Skeletal muscle tissue (tissue), 4 donors: ENCODE measurements around the gene LYSMD2. TPM values are rescaled to one million over a fixed set of nuclear protein-coding genes. Genes with fewer than 3 reads are reported as not detected.

Source experiments
- H3K27ac ChIP-seq: one replicate; pipeline ENCODE4 v1.7.0; 2013; ENCODE audit warnings: mild to moderate bottlenecking, low read depth, low read length, inconsistent platforms
- H3K27me3 ChIP-seq, 3 donors: one replicate each; pipeline ENCODE4 v1.7.0; 2013; ENCODE audit warnings: low read length in 3 of 3; ENCODE audit not compliant: control insufficient read depth in 3 of 3, insufficient read depth in 3 of 3
- H3K36me3 ChIP-seq, 3 donors: one replicate each; pipeline ENCODE4 v1.7.0; 2013; ENCODE audit warnings: low read length in 3 of 3; ENCODE audit not compliant: control insufficient read depth in 3 of 3, insufficient read depth in 3 of 3
- H3K4me1 ChIP-seq, 3 donors: one replicate each; pipeline ENCODE4 v1.7.0; 2013; ENCODE audit warnings: low read length in 3 of 3, mild to moderate bottlenecking in 3 of 3; ENCODE audit not compliant: control insufficient read depth in 3 of 3, insufficient read depth in 3 of 3
- H3K4me3 ChIP-seq, 3 donors: one replicate each; pipeline ENCODE4 v1.7.0; 2013; ENCODE audit warnings: low read length in 3 of 3
- H3K9ac ChIP-seq, 3 donors: one replicate each; pipeline ENCODE4 v1.7.0; 2013; ENCODE audit warnings: low read length in 3 of 3, mild to moderate bottlenecking in 3 of 3, moderate library complexity in 2 of 3, low read depth in 1 of 3
- H3K9me3 ChIP-seq, 3 donors: one replicate each; pipeline ENCODE4 v1.7.0; 2013; ENCODE audit warnings: low read length in 3 of 3; ENCODE audit not compliant: control insufficient read depth in 3 of 3
- total RNA-seq: library from RNA; depleted of rRNA; stranded (reverse); fragments of >200 nt; gene quantifications from one replicate; pipeline ENCODE4 v1.2.3, GENCODE V29; 2014
- donor health status: Osteomylitis.

Gene LYSMD2
- total RNA-seq, 1 donor from 2014 or later, result 9.4 TPM

- Histone ChIP-seq H3K36me3 (no peaks in the 10 kb centered on the region), H3K27ac (no peak overlapping the region), H3K27me3 (no peaks in the 10 kb centered on the region), H3K4me3 (no peak overlapping the region), H3K4me1 (peaks cover 6 to 16% (median 12%) of the 10 kb centered on the region in 3 donors), H3K9me3 (peaks cover 0 to 2% (median 0%) of the 10 kb centered on the region in 3 donors), H3K9ac (no peak overlapping the region)
Observed at GRCh38 chr15:51755790-51756189, 18.3 kb upstream of the LYSMD2 start.

DNA sequence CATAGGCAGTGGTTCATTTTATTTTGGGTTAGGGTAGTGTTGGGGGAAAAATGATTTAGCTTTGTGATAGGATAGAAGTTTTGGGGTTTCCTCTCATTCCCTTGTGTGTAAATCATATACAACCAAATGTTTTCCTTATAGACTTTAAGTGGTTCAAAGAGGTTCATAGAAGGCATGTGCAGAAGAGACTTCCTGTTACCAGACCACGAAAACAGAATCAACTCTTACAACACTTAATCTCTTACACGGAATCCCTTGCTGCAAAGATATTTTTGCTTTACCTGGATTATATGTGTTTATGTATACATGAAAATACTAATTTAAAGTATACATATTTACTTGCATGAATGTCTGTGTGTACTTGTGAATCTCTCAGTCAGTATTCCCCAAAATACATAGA lies 16.8 kb upstream of the LYSMD2 start:
- Histone ChIP-seq H3K4me3 (no peak overlapping the region), H3K27ac (no peak overlapping the region), H3K27me3 (no peaks in the 10 kb centered on the region), H3K9ac (no peak overlapping the region), H3K36me3 (no peaks in the 10 kb centered on the region), H3K9me3 (no peaks in the 10 kb centered on the region), H3K4me1 (peaks cover 7 to 14% (median 13%) of the 10 kb centered on the region in 3 donors)

- Histone ChIP-seq H3K9ac (peak overlapping the region in 1 of 3 donors; percentile 66), H3K9me3 (no peaks in the 10 kb centered on the region), H3K27me3 (no peaks in the 10 kb centered on the region), H3K4me1 (peaks cover 7 to 14% (median 13%) of the 10 kb centered on the region in 3 donors), H3K4me3 (no peak overlapping the region), H3K27ac (no peak overlapping the region), H3K36me3 (no peaks in the 10 kb centered on the region)
Observed at GRCh38 chr15:51752888-51753287, 15.4 kb upstream of the LYSMD2 start.

- H3K9me3 ChIP-seq, result no peaks in the 10 kb centered on the region
- H3K4me1 ChIP-seq, result peaks cover 7 to 14% (median 13%) of the 10 kb centered on the region in 3 donors
- no peaks in the 10 kb centered on the region for H3K36me3 ChIP-seq
- no peaks in the 10 kb centered on the region for H3K27me3 ChIP-seq
- no peak overlapping the region for H3K27ac ChIP-seq
- peak overlapping the region; percentile 36 to 72 (median 66) for H3K9ac ChIP-seq
- peak overlapping the region; percentile 80 to 84 (median 83) for H3K4me3 ChIP-seq
Observed at GRCh38 chr15:51751697-51752683, 14.5 kb upstream of the LYSMD2 start.

DNA sequence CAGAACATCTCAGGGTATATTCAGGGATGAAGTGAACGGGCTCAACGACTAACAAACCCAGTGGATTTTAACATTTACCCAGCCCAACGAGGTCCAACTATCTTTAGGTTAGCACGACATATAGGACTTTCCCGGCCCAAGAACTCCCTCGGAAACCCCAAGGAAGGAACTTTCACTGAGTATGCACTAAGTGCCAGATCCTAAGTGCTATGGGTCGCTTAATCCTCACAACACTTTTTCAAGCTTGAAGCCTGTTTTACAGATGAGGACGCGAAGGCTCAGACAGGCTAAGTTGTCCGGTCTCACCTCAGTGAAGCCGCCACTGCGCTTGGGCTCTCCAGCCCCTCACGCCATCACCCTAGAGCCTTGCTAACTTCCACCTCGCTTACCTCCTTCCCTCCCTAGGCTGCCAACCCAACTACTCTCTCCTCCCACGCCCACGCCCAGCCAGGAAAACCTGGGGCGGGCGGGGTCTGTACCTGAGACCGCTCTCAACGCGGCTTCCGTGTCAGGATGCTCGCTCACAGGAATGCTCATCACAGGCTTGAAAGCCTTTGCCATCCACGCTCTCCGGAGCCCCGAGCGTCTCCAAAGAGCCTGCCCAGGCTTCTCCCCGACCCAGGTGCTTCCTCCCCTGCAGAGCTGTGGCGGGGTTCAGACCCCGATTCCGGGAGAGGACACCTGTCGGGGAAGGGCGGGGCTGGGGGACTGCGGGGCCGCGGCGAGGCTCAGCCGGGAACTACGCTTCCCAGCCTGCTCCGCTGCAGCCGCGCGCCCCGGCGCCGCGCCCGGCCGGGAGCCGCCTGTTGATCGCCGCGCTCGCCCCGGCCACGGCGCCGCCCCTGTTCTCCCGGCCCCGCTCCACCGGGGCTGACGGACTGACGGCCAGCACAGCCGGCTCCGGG lies 13.6 kb upstream of the LYSMD2 start, which contains the start of gene TMOD2:
Gene TMOD2 (plus strand): TSS at position 806 of the 905 bp plus-strand sequence. CDS start 14,845 bp downstream, outside the sequence.
- no peaks in the 10 kb centered on the region for H3K9me3 ChIP-seq
- no peak within 1 kb of the TSS for H3K27ac ChIP-seq
- H3K9ac ChIP-seq, result peak within 1 kb of the TSS; percentile 36 to 72 (median 66)
- peaks cover 7 to 14% (median 13%) of the 10 kb centered on the region in 3 donors for H3K4me1 ChIP-seq
- H3K4me3 ChIP-seq, result peak within 1 kb of the TSS; percentile 80 to 84 (median 83)
- no peaks in the 10 kb centered on the region for H3K27me3 ChIP-seq
- H3K36me3 ChIP-seq, result no peaks in the 10 kb centered on the region

GRCh38 chr15:51750186-51750585 lies 12.7 kb upstream of the LYSMD2 start:
- Histone ChIP-seq H3K4me1 (peaks cover 7 to 14% (median 13%) of the 10 kb centered on the region in 3 donors), H3K27me3 (no peaks in the 10 kb centered on the region), H3K4me3 (no peak overlapping the region), H3K9ac (no peak overlapping the region), H3K9me3 (no peaks in the 10 kb centered on the region), H3K36me3 (no peaks in the 10 kb centered on the region), H3K27ac (no peak overlapping the region)

- Histone ChIP-seq H3K9ac (no peak overlapping the region), H3K27ac (no peak overlapping the region), H3K27me3 (no peaks in the 10 kb centered on the region), H3K9me3 (no peaks in the 10 kb centered on the region), H3K4me3 (no peak overlapping the region), H3K36me3 (no peaks in the 10 kb centered on the region), H3K4me1 (peaks cover 7 to 14% (median 13%) of the 10 kb centered on the region in 3 donors)
Observed at GRCh38 chr15:51749307-51749706, 11.9 kb upstream of the LYSMD2 start.

DNA sequence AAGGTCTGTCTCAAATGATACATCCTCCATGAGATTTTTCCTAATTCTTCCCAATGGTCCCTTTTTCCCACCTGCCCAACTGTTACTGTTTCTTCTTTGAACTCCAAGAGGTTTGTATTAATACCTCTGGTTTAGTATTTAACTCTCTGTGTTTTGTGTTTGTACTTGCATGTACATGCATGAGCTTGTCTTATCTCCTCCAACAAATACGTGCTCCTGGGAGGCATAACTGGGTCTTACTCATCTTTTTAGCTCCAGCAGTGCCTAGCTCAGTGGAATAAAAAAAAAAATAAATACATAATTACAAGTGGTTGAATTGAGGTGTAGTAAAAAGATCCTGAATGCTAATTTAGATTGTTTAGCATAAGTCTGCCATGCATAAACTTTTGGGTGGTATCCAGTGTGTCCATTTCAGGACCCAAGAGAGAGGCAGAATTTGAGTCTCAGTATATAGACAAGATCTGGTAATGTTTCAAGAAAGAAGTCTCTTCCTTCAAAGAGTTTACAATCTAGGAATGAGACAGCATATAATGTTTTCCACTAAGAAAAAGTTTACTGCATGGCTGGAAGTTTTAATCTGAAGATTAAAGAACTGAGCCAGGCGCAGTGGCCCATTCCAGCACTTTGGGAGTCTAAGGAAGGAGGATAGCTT lies 1.7 kb upstream of the LYSMD2 start:
- Histone ChIP-seq H3K36me3 (no peaks in the 10 kb centered on the region), H3K27me3 (no peaks in the 10 kb centered on the region), H3K4me3 (no peak overlapping the region), H3K9me3 (no peaks in the 10 kb centered on the region), H3K27ac (no peak overlapping the region), H3K9ac (no peak overlapping the region), H3K4me1 (peaks cover 14 to 24% (median 19%) of the 10 kb centered on the region in 3 donors)

GRCh38 chr15:51738553-51738952 lies 1.1 kb upstream of the LYSMD2 start:
- H3K36me3 ChIP-seq, result no peaks in the 10 kb centered on the region
- H3K4me3 ChIP-seq, result no peak overlapping the region
- H3K27me3 ChIP-seq, result no peaks in the 10 kb centered on the region
- H3K9ac ChIP-seq, result no peak overlapping the region
- peaks cover 17 to 30% (median 21%) of the 10 kb centered on the region in 3 donors for H3K4me1 ChIP-seq
- no peaks in the 10 kb centered on the region for H3K9me3 ChIP-seq
- H3K27ac ChIP-seq, result peak overlapping the region; percentile 55
